ENCODE data around the gene ANGPT4.

DNA sequence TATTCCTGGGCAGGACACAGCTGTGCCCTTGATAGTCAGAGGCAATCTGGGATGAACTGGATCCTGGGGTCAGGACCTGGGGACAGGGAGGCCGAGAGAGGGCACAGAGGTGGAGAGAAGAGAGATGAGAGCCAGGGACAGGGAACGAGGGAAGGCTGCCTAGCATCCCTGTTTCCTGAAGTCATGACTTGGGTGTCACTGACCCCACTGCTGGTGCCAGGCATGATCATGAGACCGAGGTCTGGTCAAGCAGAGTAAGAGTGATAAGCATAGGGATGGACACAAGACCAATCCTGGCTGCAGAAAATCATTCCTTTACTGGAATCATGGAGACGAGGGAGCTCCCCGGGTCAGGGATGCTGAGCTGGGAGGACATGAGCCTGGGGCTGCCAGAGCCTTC is 46.5 kb downstream of the ANGPT4 start:
- no peak for TF ChIP-seq EZH2 (IDR thresholded peaks at IDR 0.05; ENCODE audit: insufficient read depth, low read length)
- TF ChIP-seq, protein P1, sequence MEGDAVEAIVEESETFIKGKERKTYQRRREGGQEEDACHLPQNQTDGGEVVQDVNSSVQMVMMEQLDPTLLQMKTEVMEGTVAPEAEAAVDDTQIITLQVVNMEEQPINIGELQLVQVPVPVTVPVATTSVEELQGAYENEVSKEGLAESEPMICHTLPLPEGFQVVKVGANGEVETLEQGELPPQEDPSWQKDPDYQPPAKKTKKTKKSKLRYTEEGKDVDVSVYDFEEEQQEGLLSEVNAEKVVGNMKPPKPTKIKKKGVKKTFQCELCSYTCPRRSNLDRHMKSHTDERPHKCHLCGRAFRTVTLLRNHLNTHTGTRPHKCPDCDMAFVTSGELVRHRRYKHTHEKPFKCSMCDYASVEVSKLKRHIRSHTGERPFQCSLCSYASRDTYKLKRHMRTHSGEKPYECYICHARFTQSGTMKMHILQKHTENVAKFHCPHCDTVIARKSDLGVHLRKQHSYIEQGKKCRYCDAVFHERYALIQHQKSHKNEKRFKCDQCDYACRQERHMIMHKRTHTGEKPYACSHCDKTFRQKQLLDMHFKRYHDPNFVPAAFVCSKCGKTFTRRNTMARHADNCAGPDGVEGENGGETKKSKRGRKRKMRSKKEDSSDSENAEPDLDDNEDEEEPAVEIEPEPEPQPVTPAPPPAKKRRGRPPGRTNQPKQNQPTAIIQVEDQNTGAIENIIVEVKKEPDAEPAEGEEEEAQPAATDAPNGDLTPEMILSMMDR (IDR thresholded peaks at IDR 0.05; ENCODE audit: insufficient read depth, low read depth, low read length): no peak

All from astrocyte (in vitro differentiated cells and primary cell).